ENCODE results near the gene CNIH2.

The CNIH2 gene

GRCh38 chr11:66333220-66333877 is 55.4 kb downstream of the CNIH2 start:
- no peak for DNase-seq

All from NCI-H1436 treated with DMSO at 0.1 percent for 48 hours (cell line).